IMR-90 (cell line): Measurements from ENCODE around the gene LDLRAD3. TPM values are rescaled to one million over a fixed set of nuclear protein-coding genes. Genes with fewer than 3 reads are reported as not detected.

Experiments
- ATAC-seq: fragments of 200-7000 bp; cut with Tn5 transposase; 2 replicates; pipeline ENCODE4 v1.9.1; 2020; ENCODE audit warnings: low read depth, mild to moderate bottlenecking, moderate library complexity
- BruUV-seq: library from RNA; stranded (reverse); fragments of 400-500 nt; replicated peaks from 2 replicates; lab custom pipeline; 2021; lab: Mats Ljungman, UMichigan
- CTCF ChIA-PET: fragments of 300-600 bp; formaldehyde crosslinking; extraction: SDS; loops from one replicate; lab custom pipeline; 2021; ENCODE audit warnings: antibody characterized with exemption; lab: Yijun Ruan, JAX
- POLR2A ChIA-PET: fragments of 300-600 bp; sonication (Branson Sonifier 250); formaldehyde crosslinking; loops from one replicate; lab custom pipeline; 2022; ENCODE audit warnings: antibody characterized with exemption; ENCODE audit not compliant: unreplicated experiment; lab: Charles Lee
- DNase-seq: peaks from one replicate; pipeline ENCODE4 v3.0.0; 2013
- H2AFZ ChIP-seq: replicated peaks from 2 replicates; pipeline ENCODE3; 2013; ENCODE audit warnings: low read length, mild to moderate bottlenecking; ENCODE audit not compliant: poor library complexity
- H2AK5ac ChIP-seq: 2 replicates; pipeline ENCODE4 v1.6.1; 2013; ENCODE audit warnings: low read depth, low read length, inconsistent platforms
- H2AK9ac ChIP-seq: replicated peaks from 2 replicates; pipeline ENCODE3; 2013; ENCODE audit warnings: mild to moderate bottlenecking, low read depth, low read length, moderate library complexity; ENCODE audit not compliant: poor library complexity
- H2BK120ac ChIP-seq: 2 replicates; pipeline ENCODE4 v1.6.1; 2013; ENCODE audit warnings: low read depth, low read length, inconsistent platforms
- H2BK15ac ChIP-seq: 3 replicates; pipeline ENCODE4 v1.6.1; 2013; ENCODE audit warnings: low read depth, low read length, inconsistent platforms
- H2BK20ac ChIP-seq: 2 replicates; pipeline ENCODE4 v1.6.1; 2013; ENCODE audit warnings: low read depth, mild to moderate bottlenecking, inconsistent platforms, low read length, moderate library complexity
- H2BK5ac ChIP-seq: 2 replicates; pipeline ENCODE4 v1.6.1; 2013; ENCODE audit warnings: mild to moderate bottlenecking, low read depth, low read length, inconsistent platforms; ENCODE audit not compliant: poor library complexity, severe bottlenecking
- H3K14ac ChIP-seq: replicated peaks from 2 replicates; pipeline ENCODE4 v1.6.1; 2013; ENCODE audit warnings: low read depth, low read length, inconsistent platforms
- H3K18ac ChIP-seq: 2 replicates; pipeline ENCODE4 v1.6.1; 2013; ENCODE audit warnings: low read depth, low read length, control low read depth
- H3K23ac ChIP-seq: 2 replicates; pipeline ENCODE4 v1.6.1; 2013; ENCODE audit warnings: low read depth, low read length, inconsistent platforms
- H3K27ac ChIP-seq: 2 replicates; pipeline ENCODE4 v1.5.1; 2013; ENCODE audit warnings: mild to moderate bottlenecking, control low read depth, low read length; ENCODE audit not compliant: insufficient read depth
- H3K27me3 ChIP-seq: 2 replicates; pipeline ENCODE4 v1.6.1; 2013; ENCODE audit warnings: low read length; ENCODE audit not compliant: control insufficient read depth, insufficient read depth
- H3K36me3 ChIP-seq: 2 replicates; pipeline ENCODE4 v1.6.1; 2013; ENCODE audit warnings: low read length, mixed read lengths; ENCODE audit not compliant: control insufficient read depth, insufficient read depth
- H3K4ac ChIP-seq: 2 replicates; pipeline ENCODE4 v1.6.1; 2013; ENCODE audit warnings: low read depth, low read length, inconsistent platforms
- H3K4me1 ChIP-seq: 2 replicates; pipeline ENCODE4 v1.6.1; 2013; ENCODE audit warnings: low read length, mixed read lengths; ENCODE audit not compliant: control insufficient read depth, insufficient read depth
- H3K4me2 ChIP-seq: 2 replicates; pipeline ENCODE4 v1.6.1; 2013; ENCODE audit warnings: low read depth, mild to moderate bottlenecking, control low read depth, low read length, moderate library complexity
- H3K4me3 ChIP-seq: 2 replicates; pipeline ENCODE4 v1.5.1; 2013; ENCODE audit warnings: low read depth, mild to moderate bottlenecking, control low read depth, low read length, moderate library complexity; ENCODE audit not compliant: insufficient read depth
- H3K56ac ChIP-seq: 2 replicates; pipeline ENCODE4 v1.6.1; 2013; ENCODE audit warnings: low read length, inconsistent platforms; ENCODE audit not compliant: insufficient read depth; ENCODE audit errors: extremely low read depth
- H3K79me1 ChIP-seq, 2 experiments: 2 replicates each; pipeline ENCODE4 v1.6.1; 2013; ENCODE audit warnings: low read length in 2 of 2, inconsistent platforms in 1 of 2, low read depth in 1 of 2
- H3K9ac ChIP-seq: 2 replicates; pipeline ENCODE4 v1.6.1; 2013; ENCODE audit warnings: low read depth, low read length, control low read depth
- H3K9me1 ChIP-seq: 2 replicates; pipeline ENCODE4 v1.6.1; 2013; ENCODE audit warnings: low read length, inconsistent platforms; ENCODE audit not compliant: insufficient read depth
- H3K9me3 ChIP-seq: 2 replicates; pipeline ENCODE4 v1.6.1; 2013; ENCODE audit warnings: low read length; ENCODE audit not compliant: control insufficient read depth, insufficient read depth
- H4K20me1 ChIP-seq: 2 replicates; pipeline ENCODE4 v1.6.1; 2013; ENCODE audit warnings: low read length, inconsistent platforms; ENCODE audit not compliant: insufficient read depth
- H4K5ac ChIP-seq: 2 replicates; pipeline ENCODE4 v1.6.1; 2013; ENCODE audit warnings: mild to moderate bottlenecking, low read depth, low read length, control low read depth
- H4K8ac ChIP-seq, 2 experiments: 2 replicates each; pipeline ENCODE4 v1.6.1; 2013; ENCODE audit warnings: low read depth in 2 of 2, low read length in 2 of 2, control low read depth in 1 of 2, inconsistent platforms in 1 of 2
- H4K91ac ChIP-seq: 2 replicates; pipeline ENCODE4 v1.6.1; 2013; ENCODE audit warnings: low read depth, low read length, inconsistent platforms; ENCODE audit not compliant: insufficient read depth
- BHLHE40 ChIP-seq: fragments of 150-350 bp; IDR thresholded peaks from 2 replicates; pipeline ENCODE4 v1.6.1; 2016; ENCODE audit warnings: mild to moderate bottlenecking, low read depth, low read length
- CEBPB ChIP-seq: IDR thresholded peaks from 2 replicates; pipeline ENCODE4 v1.6.1; 2012; ENCODE audit warnings: low read depth, low read length, improper control_type of control experiment
- CHD1 ChIP-seq: IDR thresholded peaks from 2 replicates; pipeline ENCODE4 v1.6.1; 2012; ENCODE audit warnings: low read depth, low read length, improper control_type of control experiment
- FOS ChIP-seq: fragments of 150-350 bp; IDR thresholded peaks from 2 replicates; pipeline ENCODE4 v1.6.1; 2016; ENCODE audit warnings: low read depth, low read length
- MAFK ChIP-seq: IDR thresholded peaks from 2 replicates; pipeline ENCODE4 v1.6.1; 2012; ENCODE audit warnings: low read depth, low read length, improper control_type of control experiment
- MAZ ChIP-seq: IDR thresholded peaks from 2 replicates; pipeline ENCODE4 v1.6.1; 2012; ENCODE audit warnings: low read depth, mild to moderate bottlenecking, low read length, improper control_type of control experiment, moderate library complexity, borderline replicate concordance
- MXI1 ChIP-seq: IDR thresholded peaks from 2 replicates; pipeline ENCODE4 v1.6.1; 2012; ENCODE audit warnings: low read depth, mild to moderate bottlenecking, low read length, moderate library complexity, borderline replicate concordance
- NFE2L2 ChIP-seq: fragments of 150-350 bp; IDR thresholded peaks from 2 replicates; pipeline ENCODE4 v1.6.1; 2016; ENCODE audit warnings: low read depth, mild to moderate bottlenecking, low read length
- POLR2A ChIP-seq: IDR thresholded peaks from 2 replicates; pipeline ENCODE4 v1.6.1; 2012; ENCODE audit warnings: mild to moderate bottlenecking, low read depth, low read length
- RAD21 ChIP-seq: IDR thresholded peaks from 2 replicates; pipeline ENCODE4 v1.6.1; 2012; ENCODE audit warnings: low read length, improper control_type of control experiment
- RCOR1 ChIP-seq: IDR thresholded peaks from 2 replicates; pipeline ENCODE4 v1.6.1; 2012; ENCODE audit warnings: mild to moderate bottlenecking, low read length, improper control_type of control experiment; ENCODE audit not compliant: insufficient replicate concordance
- RFX5 ChIP-seq: IDR thresholded peaks from 2 replicates; pipeline ENCODE4 v1.8.0; 2012; ENCODE audit warnings: low read depth, mild to moderate bottlenecking, low read length, moderate library complexity
- SMC3 ChIP-seq: fragments of 150-350 bp; IDR thresholded peaks from 2 replicates; pipeline ENCODE4 v1.6.1; 2016; ENCODE audit warnings: low read depth, mild to moderate bottlenecking, antibody characterized with exemption, low read length, moderate library complexity
- WGBS, 2 experiments: methylation state at CpG; one replicate each; pipeline versions ENCODE4 v1.1.5 to v1.1.7; 2013; ENCODE audit warnings: missing lambda C conversion rate in 2 of 2; ENCODE audit not compliant: insufficient read length in 1 of 2; ENCODE audit errors: extremely low coverage in 2 of 2; 5-methylcytosine and 5-hydroxymethylcytosine counted together
- dilution Hi-C: fragments of 300-500 bp; cut with HindIII; formaldehyde crosslinking; loops from one replicate; pipeline ENCODE4 v1.14.3; 2018; ENCODE audit warnings: low sequenced_read_pairs; ENCODE audit not compliant: unreplicated experiment
- in situ Hi-C: fragments of 300-500 bp; cut with MboI; formaldehyde crosslinking; loops from 3 replicates; pipeline ENCODE4 v1.14.3; 2019; ENCODE audit warnings: low sequenced_read_pairs, inconsistent platforms, mixed read lengths
- intact Hi-C: fragments of 100-400 bp; cut with micrococcal nuclease; formaldehyde crosslinking; loops from 2 replicates; pipeline ENCODE4 v1.10.0; 2022
- polyA plus RNA-seq, 3 experiments: library from polyadenylated mRNA; depleted of rRNA; stranded (reverse); fragments of >200 nt; gene quantifications; 2 replicates each; pipeline ENCODE4 v1.2.3, GENCODE V29; 2012; ENCODE audit warnings: low replicate concordance in 1 of 3
- total RNA-seq: library from RNA; depleted of rRNA; stranded (reverse); fragments of >200 nt; gene quantifications from 2 replicates; pipeline ENCODE4 v1.2.3, GENCODE V29; 2012
- TF ChIP-seq, protein P1 (sequence below): conservative IDR thresholded peaks from 2 replicates; pipeline ENCODE4 v1.5.1; 2012; ENCODE audit warnings: mild to moderate bottlenecking, low read depth, low read length, improper control_type of control experiment
- TF ChIP-seq, protein P2 (sequence below): fragments of 150-350 bp; IDR thresholded peaks from 2 replicates; pipeline ENCODE4 v1.6.1; 2016; ENCODE audit warnings: low read depth, mild to moderate bottlenecking, low read length, moderate library complexity, borderline replicate concordance
- TF ChIP-seq, protein P3 (sequence below): fragments of 150-350 bp; IDR thresholded peaks from 2 replicates; pipeline ENCODE4 v1.6.1; 2017; ENCODE audit warnings: mild to moderate bottlenecking, antibody characterized with exemption, low read length, low read depth

LDLRAD3 gene
- total and polyA plus RNA-seq, 2 of the 4 experiments (the other 2 are of a cell fraction), result 2.7 to 6.4 TPM

DNA sequence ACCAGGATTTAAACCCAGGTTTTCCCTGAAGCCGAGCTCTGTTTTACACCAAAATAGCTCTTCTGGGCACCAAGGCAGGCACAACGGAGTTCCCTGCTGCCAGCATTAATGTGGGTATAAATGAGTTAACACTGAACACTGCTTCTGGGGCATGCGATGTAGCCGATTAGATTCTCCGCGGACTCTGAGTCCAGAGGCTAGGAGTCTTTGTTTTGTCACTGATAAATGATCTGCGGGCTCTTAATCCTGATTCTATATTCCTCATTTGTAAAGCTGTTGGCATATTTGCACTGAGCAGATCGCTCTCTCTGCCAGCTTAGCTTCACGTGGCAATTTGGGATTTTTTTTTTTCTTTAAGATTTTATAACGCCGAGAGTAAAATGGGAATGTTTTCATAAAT lies 16.8 kb upstream of the LDLRAD3 start:
- H4K91ac ChIP-seq, result no peak overlapping the region
- H2AFZ ChIP-seq, result peak overlapping the region; percentile 67
- in situ Hi-C loops (no loop called here), dilution Hi-C loops (no loop called here), intact Hi-C loops (no loop called here)
- no peaks in the 10 kb centered on the region for H3K4me1 ChIP-seq
- no peak overlapping the region for H2AK9ac ChIP-seq
- H3K4me3 ChIP-seq, result no peak overlapping the region
- ATAC-seq (no peak), DNase-seq (no peak)
- ChIA-PET CTCF (interaction anchor here (0.6 kb wide), 1 partner anchor 50 kb away, joined by 5 read pairs; no protein-coding TSS in a partner anchor), POLR2A (no interaction called here)
- no peak overlapping the region for H3K18ac ChIP-seq
- H3K79me1 ChIP-seq, result no peaks in the 10 kb centered on the region
- H3K9me1 ChIP-seq, result no peaks in the 10 kb centered on the region
- H2BK20ac ChIP-seq, result no peak overlapping the region
- no peak overlapping the region for H4K8ac ChIP-seq
- BruUV-seq, result no TSS peak
- TF ChIP-seq, protein P1, sequence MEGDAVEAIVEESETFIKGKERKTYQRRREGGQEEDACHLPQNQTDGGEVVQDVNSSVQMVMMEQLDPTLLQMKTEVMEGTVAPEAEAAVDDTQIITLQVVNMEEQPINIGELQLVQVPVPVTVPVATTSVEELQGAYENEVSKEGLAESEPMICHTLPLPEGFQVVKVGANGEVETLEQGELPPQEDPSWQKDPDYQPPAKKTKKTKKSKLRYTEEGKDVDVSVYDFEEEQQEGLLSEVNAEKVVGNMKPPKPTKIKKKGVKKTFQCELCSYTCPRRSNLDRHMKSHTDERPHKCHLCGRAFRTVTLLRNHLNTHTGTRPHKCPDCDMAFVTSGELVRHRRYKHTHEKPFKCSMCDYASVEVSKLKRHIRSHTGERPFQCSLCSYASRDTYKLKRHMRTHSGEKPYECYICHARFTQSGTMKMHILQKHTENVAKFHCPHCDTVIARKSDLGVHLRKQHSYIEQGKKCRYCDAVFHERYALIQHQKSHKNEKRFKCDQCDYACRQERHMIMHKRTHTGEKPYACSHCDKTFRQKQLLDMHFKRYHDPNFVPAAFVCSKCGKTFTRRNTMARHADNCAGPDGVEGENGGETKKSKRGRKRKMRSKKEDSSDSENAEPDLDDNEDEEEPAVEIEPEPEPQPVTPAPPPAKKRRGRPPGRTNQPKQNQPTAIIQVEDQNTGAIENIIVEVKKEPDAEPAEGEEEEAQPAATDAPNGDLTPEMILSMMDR, result no peak
- TF ChIP-seq RCOR1 (no peak), CEBPB (no peak), CHD1 (no peak), NFE2L2 (no peak), MXI1 (no peak), POLR2A (no peak), FOS (no peak), BHLHE40 (no peak), RFX5 (no peak), RAD21 (no peak), MAFK (no peak), SMC3 (no peak), MAZ (no peak)
- TF ChIP-seq, protein P2, sequence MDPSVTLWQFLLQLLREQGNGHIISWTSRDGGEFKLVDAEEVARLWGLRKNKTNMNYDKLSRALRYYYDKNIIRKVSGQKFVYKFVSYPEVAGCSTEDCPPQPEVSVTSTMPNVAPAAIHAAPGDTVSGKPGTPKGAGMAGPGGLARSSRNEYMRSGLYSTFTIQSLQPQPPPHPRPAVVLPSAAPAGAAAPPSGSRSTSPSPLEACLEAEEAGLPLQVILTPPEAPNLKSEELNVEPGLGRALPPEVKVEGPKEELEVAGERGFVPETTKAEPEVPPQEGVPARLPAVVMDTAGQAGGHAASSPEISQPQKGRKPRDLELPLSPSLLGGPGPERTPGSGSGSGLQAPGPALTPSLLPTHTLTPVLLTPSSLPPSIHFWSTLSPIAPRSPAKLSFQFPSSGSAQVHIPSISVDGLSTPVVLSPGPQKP, result no peak
- TF ChIP-seq, protein P3, sequence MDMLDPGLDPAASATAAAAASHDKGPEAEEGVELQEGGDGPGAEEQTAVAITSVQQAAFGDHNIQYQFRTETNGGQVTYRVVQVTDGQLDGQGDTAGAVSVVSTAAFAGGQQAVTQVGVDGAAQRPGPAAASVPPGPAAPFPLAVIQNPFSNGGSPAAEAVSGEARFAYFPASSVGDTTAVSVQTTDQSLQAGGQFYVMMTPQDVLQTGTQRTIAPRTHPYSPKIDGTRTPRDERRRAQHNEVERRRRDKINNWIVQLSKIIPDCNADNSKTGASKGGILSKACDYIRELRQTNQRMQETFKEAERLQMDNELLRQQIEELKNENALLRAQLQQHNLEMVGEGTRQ, result no peak
- no peak overlapping the region for H3K4ac ChIP-seq
- no peak overlapping the region for H2AK5ac ChIP-seq
- no peak overlapping the region for H2BK120ac ChIP-seq
- no peak overlapping the region for H3K23ac ChIP-seq
- H4K5ac ChIP-seq, result no peak overlapping the region
- H3K9ac ChIP-seq, result no peak overlapping the region
- no peak overlapping the region for H2BK15ac ChIP-seq
- no peak overlapping the region for H3K56ac ChIP-seq
- no peaks in the 10 kb centered on the region for H4K20me1 ChIP-seq
- H3K27ac ChIP-seq, result no peak overlapping the region
- H3K9me3 ChIP-seq, result no peaks in the 10 kb centered on the region
- no CpG with 5 or more reads among the region's 11 CpGs for WGBS, 2 experiments
- peaks cover 4% of the 10 kb centered on the region for H3K27me3 ChIP-seq
- no peak overlapping the region for H3K4me2 ChIP-seq
- H3K14ac ChIP-seq, result no peak overlapping the region
- no peak overlapping the region for H2BK5ac ChIP-seq
- H3K36me3 ChIP-seq, result no peaks in the 10 kb centered on the region
